IMR-90 (cell line): Measurements from ENCODE around the gene ST3GAL3. TPM values are rescaled to one million over a fixed set of nuclear protein-coding genes. Genes with fewer than 3 reads are reported as not detected.

Source experiments
- ATAC-seq: fragments of 200-7000 bp; cut with Tn5 transposase; 2 replicates; pipeline ENCODE4 v1.9.1; 2020; ENCODE audit warnings: low read depth, mild to moderate bottlenecking, moderate library complexity
- BruUV-seq: library from RNA; stranded (reverse); fragments of 400-500 nt; replicated peaks from 2 replicates; lab custom pipeline; 2021; lab: Mats Ljungman, UMichigan
- CTCF ChIA-PET: fragments of 300-600 bp; formaldehyde crosslinking; extraction: SDS; loops from one replicate; lab custom pipeline; 2021; ENCODE audit warnings: antibody characterized with exemption; lab: Yijun Ruan, JAX
- POLR2A ChIA-PET: fragments of 300-600 bp; sonication (Branson Sonifier 250); formaldehyde crosslinking; loops from one replicate; lab custom pipeline; 2022; ENCODE audit warnings: antibody characterized with exemption; ENCODE audit not compliant: unreplicated experiment; lab: Charles Lee
- DNase-seq: peaks from one replicate; pipeline ENCODE4 v3.0.0; 2013
- H2AFZ ChIP-seq: replicated peaks from 2 replicates; pipeline ENCODE3; 2013; ENCODE audit warnings: low read length, mild to moderate bottlenecking; ENCODE audit not compliant: poor library complexity
- H2AK5ac ChIP-seq: 2 replicates; pipeline ENCODE4 v1.6.1; 2013; ENCODE audit warnings: low read depth, low read length, inconsistent platforms
- H2AK9ac ChIP-seq: replicated peaks from 2 replicates; pipeline ENCODE3; 2013; ENCODE audit warnings: mild to moderate bottlenecking, low read depth, low read length, moderate library complexity; ENCODE audit not compliant: poor library complexity
- H2BK120ac ChIP-seq: 2 replicates; pipeline ENCODE4 v1.6.1; 2013; ENCODE audit warnings: low read depth, low read length, inconsistent platforms
- H2BK15ac ChIP-seq: 3 replicates; pipeline ENCODE4 v1.6.1; 2013; ENCODE audit warnings: low read depth, low read length, inconsistent platforms
- H2BK20ac ChIP-seq: 2 replicates; pipeline ENCODE4 v1.6.1; 2013; ENCODE audit warnings: low read depth, mild to moderate bottlenecking, inconsistent platforms, low read length, moderate library complexity
- H2BK5ac ChIP-seq: 2 replicates; pipeline ENCODE4 v1.6.1; 2013; ENCODE audit warnings: mild to moderate bottlenecking, low read depth, low read length, inconsistent platforms; ENCODE audit not compliant: poor library complexity, severe bottlenecking
- H3K14ac ChIP-seq: replicated peaks from 2 replicates; pipeline ENCODE4 v1.6.1; 2013; ENCODE audit warnings: low read depth, low read length, inconsistent platforms
- H3K18ac ChIP-seq: 2 replicates; pipeline ENCODE4 v1.6.1; 2013; ENCODE audit warnings: low read depth, low read length, control low read depth
- H3K23ac ChIP-seq: 2 replicates; pipeline ENCODE4 v1.6.1; 2013; ENCODE audit warnings: low read depth, low read length, inconsistent platforms
- H3K27ac ChIP-seq: 2 replicates; pipeline ENCODE4 v1.5.1; 2013; ENCODE audit warnings: mild to moderate bottlenecking, control low read depth, low read length; ENCODE audit not compliant: insufficient read depth
- H3K27me3 ChIP-seq: 2 replicates; pipeline ENCODE4 v1.6.1; 2013; ENCODE audit warnings: low read length; ENCODE audit not compliant: control insufficient read depth, insufficient read depth
- H3K36me3 ChIP-seq: 2 replicates; pipeline ENCODE4 v1.6.1; 2013; ENCODE audit warnings: low read length, mixed read lengths; ENCODE audit not compliant: control insufficient read depth, insufficient read depth
- H3K4ac ChIP-seq: 2 replicates; pipeline ENCODE4 v1.6.1; 2013; ENCODE audit warnings: low read depth, low read length, inconsistent platforms
- H3K4me1 ChIP-seq: 2 replicates; pipeline ENCODE4 v1.6.1; 2013; ENCODE audit warnings: low read length, mixed read lengths; ENCODE audit not compliant: control insufficient read depth, insufficient read depth
- H3K4me2 ChIP-seq: 2 replicates; pipeline ENCODE4 v1.6.1; 2013; ENCODE audit warnings: low read depth, mild to moderate bottlenecking, control low read depth, low read length, moderate library complexity
- H3K4me3 ChIP-seq: 2 replicates; pipeline ENCODE4 v1.5.1; 2013; ENCODE audit warnings: low read depth, mild to moderate bottlenecking, control low read depth, low read length, moderate library complexity; ENCODE audit not compliant: insufficient read depth
- H3K56ac ChIP-seq: 2 replicates; pipeline ENCODE4 v1.6.1; 2013; ENCODE audit warnings: low read length, inconsistent platforms; ENCODE audit not compliant: insufficient read depth; ENCODE audit errors: extremely low read depth
- H3K79me1 ChIP-seq, 2 experiments: 2 replicates each; pipeline ENCODE4 v1.6.1; 2013; ENCODE audit warnings: low read length in 2 of 2, inconsistent platforms in 1 of 2, low read depth in 1 of 2
- H3K9ac ChIP-seq: 2 replicates; pipeline ENCODE4 v1.6.1; 2013; ENCODE audit warnings: low read depth, low read length, control low read depth
- H3K9me1 ChIP-seq: 2 replicates; pipeline ENCODE4 v1.6.1; 2013; ENCODE audit warnings: low read length, inconsistent platforms; ENCODE audit not compliant: insufficient read depth
- H3K9me3 ChIP-seq: 2 replicates; pipeline ENCODE4 v1.6.1; 2013; ENCODE audit warnings: low read length; ENCODE audit not compliant: control insufficient read depth, insufficient read depth
- H4K20me1 ChIP-seq: 2 replicates; pipeline ENCODE4 v1.6.1; 2013; ENCODE audit warnings: low read length, inconsistent platforms; ENCODE audit not compliant: insufficient read depth
- H4K5ac ChIP-seq: 2 replicates; pipeline ENCODE4 v1.6.1; 2013; ENCODE audit warnings: mild to moderate bottlenecking, low read depth, low read length, control low read depth
- H4K8ac ChIP-seq, 2 experiments: 2 replicates each; pipeline ENCODE4 v1.6.1; 2013; ENCODE audit warnings: low read depth in 2 of 2, low read length in 2 of 2, control low read depth in 1 of 2, inconsistent platforms in 1 of 2
- H4K91ac ChIP-seq: 2 replicates; pipeline ENCODE4 v1.6.1; 2013; ENCODE audit warnings: low read depth, low read length, inconsistent platforms; ENCODE audit not compliant: insufficient read depth
- CEBPB ChIP-seq: IDR thresholded peaks from 2 replicates; pipeline ENCODE4 v1.6.1; 2012; ENCODE audit warnings: low read depth, low read length, improper control_type of control experiment
- FOS ChIP-seq: fragments of 150-350 bp; IDR thresholded peaks from 2 replicates; pipeline ENCODE4 v1.6.1; 2016; ENCODE audit warnings: low read depth, low read length
- MAFK ChIP-seq: IDR thresholded peaks from 2 replicates; pipeline ENCODE4 v1.6.1; 2012; ENCODE audit warnings: low read depth, low read length, improper control_type of control experiment
- NFE2L2 ChIP-seq: fragments of 150-350 bp; IDR thresholded peaks from 2 replicates; pipeline ENCODE4 v1.6.1; 2016; ENCODE audit warnings: low read depth, mild to moderate bottlenecking, low read length
- POLR2A ChIP-seq: IDR thresholded peaks from 2 replicates; pipeline ENCODE4 v1.6.1; 2012; ENCODE audit warnings: mild to moderate bottlenecking, low read depth, low read length
- WGBS, 2 experiments: methylation state at CpG; one replicate each; pipeline versions ENCODE4 v1.1.5 to v1.1.7; 2013; ENCODE audit warnings: missing lambda C conversion rate in 2 of 2; ENCODE audit not compliant: insufficient read length in 1 of 2; ENCODE audit errors: extremely low coverage in 2 of 2; 5-methylcytosine and 5-hydroxymethylcytosine counted together
- dilution Hi-C: fragments of 300-500 bp; cut with HindIII; formaldehyde crosslinking; loops from one replicate; pipeline ENCODE4 v1.14.3; 2018; ENCODE audit warnings: low sequenced_read_pairs; ENCODE audit not compliant: unreplicated experiment
- in situ Hi-C: fragments of 300-500 bp; cut with MboI; formaldehyde crosslinking; loops from 3 replicates; pipeline ENCODE4 v1.14.3; 2019; ENCODE audit warnings: low sequenced_read_pairs, inconsistent platforms, mixed read lengths
- intact Hi-C: fragments of 100-400 bp; cut with micrococcal nuclease; formaldehyde crosslinking; loops from 2 replicates; pipeline ENCODE4 v1.10.0; 2022
- polyA plus RNA-seq, 3 experiments: library from polyadenylated mRNA; depleted of rRNA; stranded (reverse); fragments of >200 nt; gene quantifications; 2 replicates each; pipeline ENCODE4 v1.2.3, GENCODE V29; 2012; ENCODE audit warnings: low replicate concordance in 1 of 3
- total RNA-seq: library from RNA; depleted of rRNA; stranded (reverse); fragments of >200 nt; gene quantifications from 2 replicates; pipeline ENCODE4 v1.2.3, GENCODE V29; 2012
- TF ChIP-seq, protein P1 (sequence below): conservative IDR thresholded peaks from 2 replicates; pipeline ENCODE4 v1.5.1; 2012; ENCODE audit warnings: mild to moderate bottlenecking, low read depth, low read length, improper control_type of control experiment

Gene ST3GAL3
- total and polyA plus RNA-seq, 2 of the 4 experiments (the other 2 are of a cell fraction): 12.0 to 14.8 TPM

DNA sequence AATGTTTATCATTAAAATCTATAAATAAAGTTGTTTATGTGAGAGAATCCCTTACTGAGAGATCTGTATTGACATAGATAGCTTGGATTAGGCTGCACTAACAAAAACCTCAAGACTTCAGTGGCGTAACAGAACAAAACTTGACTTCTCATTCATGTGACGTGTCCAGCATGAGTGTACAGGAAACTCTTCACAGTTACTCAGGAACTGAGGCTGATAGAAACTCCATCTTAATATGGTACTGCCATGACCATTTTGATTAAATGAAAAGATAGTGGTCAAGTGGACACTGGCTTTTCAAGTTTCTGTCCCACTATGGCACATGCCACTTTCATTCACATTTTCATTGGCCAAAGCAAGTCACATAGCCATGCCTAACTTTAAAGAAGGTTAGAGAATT is 3.7 kb downstream of the ST3GAL3 start:
- ATAC-seq: peak; percentile 16
- no peak overlapping the region for H2AK9ac ChIP-seq
- H3K56ac ChIP-seq: peak overlapping the region; percentile 38; the same call in 1 of the 2 replicates
- peaks cover 34 to 82% of the 10 kb centered on the region in 2 experiments for H3K79me1 ChIP-seq
- peaks cover 19% of the 10 kb centered on the region for H3K4me1 ChIP-seq
- H2AFZ ChIP-seq: no peak overlapping the region
- H4K5ac ChIP-seq: peak overlapping the region; percentile 50; the same call in 1 of the 2 replicates
- H3K23ac ChIP-seq: peak overlapping the region; percentile 86
- H3K4me3 ChIP-seq: no peak overlapping the region
- H3K4me2 ChIP-seq: peak overlapping the region; percentile 81; the same call in 1 of the 2 replicates
- peaks cover 15% of the 10 kb centered on the region; the same call in 1 of the 2 replicates for H4K20me1 ChIP-seq
- peak overlapping the region; percentile 82; the same call in 2 of the 3 replicates for H2BK15ac ChIP-seq
- H3K27ac ChIP-seq: peak overlapping the region; percentile 33; the same call in 1 of the 2 replicates
- DNase-seq: peak; percentile 96
- H4K8ac ChIP-seq: peak overlapping the region; percentile 24 to 89; a peak in 3 of 4 replicates
- ChIA-PET CTCF (interaction anchor here (0.6 to 0.9 kb wide), 3 partner anchors 31 to 353 kb away, joined by 3 to 6 read pairs (median 3); no protein-coding TSS in a partner anchor), POLR2A (no interaction called here)
- H2AK5ac ChIP-seq: peak overlapping the region; percentile 81
- H2BK5ac ChIP-seq: peak overlapping the region; percentile 99
- H3K14ac ChIP-seq: peak overlapping the region; percentile 55
- H3K18ac ChIP-seq: peak overlapping the region; percentile 85; the same call in 1 of the 2 replicates
- TF ChIP-seq, protein P1, sequence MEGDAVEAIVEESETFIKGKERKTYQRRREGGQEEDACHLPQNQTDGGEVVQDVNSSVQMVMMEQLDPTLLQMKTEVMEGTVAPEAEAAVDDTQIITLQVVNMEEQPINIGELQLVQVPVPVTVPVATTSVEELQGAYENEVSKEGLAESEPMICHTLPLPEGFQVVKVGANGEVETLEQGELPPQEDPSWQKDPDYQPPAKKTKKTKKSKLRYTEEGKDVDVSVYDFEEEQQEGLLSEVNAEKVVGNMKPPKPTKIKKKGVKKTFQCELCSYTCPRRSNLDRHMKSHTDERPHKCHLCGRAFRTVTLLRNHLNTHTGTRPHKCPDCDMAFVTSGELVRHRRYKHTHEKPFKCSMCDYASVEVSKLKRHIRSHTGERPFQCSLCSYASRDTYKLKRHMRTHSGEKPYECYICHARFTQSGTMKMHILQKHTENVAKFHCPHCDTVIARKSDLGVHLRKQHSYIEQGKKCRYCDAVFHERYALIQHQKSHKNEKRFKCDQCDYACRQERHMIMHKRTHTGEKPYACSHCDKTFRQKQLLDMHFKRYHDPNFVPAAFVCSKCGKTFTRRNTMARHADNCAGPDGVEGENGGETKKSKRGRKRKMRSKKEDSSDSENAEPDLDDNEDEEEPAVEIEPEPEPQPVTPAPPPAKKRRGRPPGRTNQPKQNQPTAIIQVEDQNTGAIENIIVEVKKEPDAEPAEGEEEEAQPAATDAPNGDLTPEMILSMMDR: no peak
- TF ChIP-seq POLR2A (no peak), MAFK (0 out of 2 replicates have a peak, but pooled peaks have one; percentile 11), NFE2L2 (peak; percentile 31; the same call in 1 of the 2 replicates), FOS (peak; percentile 19; the same call in 1 of the 2 replicates), CEBPB (peak; percentile 75)
- H2BK120ac ChIP-seq: peak overlapping the region; percentile 78
- peak overlapping the region; percentile 85 for H3K4ac ChIP-seq
- no peak overlapping the region for H3K9ac ChIP-seq
- WGBS, 2 experiments: no CpG with 5 or more reads among the region's 2 CpGs
- H4K91ac ChIP-seq: peak overlapping the region; percentile 73
- H3K36me3 ChIP-seq: 0 out of 2 replicates have a peak, but pooled peaks cover under 1% of the 10 kb centered on the region
- intact Hi-C loops: loop anchor here (1.0 kb wide), 1 partner anchor 259 kb away; the partner anchor contains the start of gene DPH2
- H3K9me3 ChIP-seq: no peaks in the 10 kb centered on the region
- dilution Hi-C loops: no loop called here
- in situ Hi-C loops: no loop called here
- no peaks in the 10 kb centered on the region for H3K27me3 ChIP-seq
- no TSS peak for BruUV-seq
- H3K9me1 ChIP-seq: peaks cover 29% of the 10 kb centered on the region
- H2BK20ac ChIP-seq: peak overlapping the region; percentile 86
